NCI-H2081 (cell line): ENCODE data around the gene MICALL2.

Experiments used
- DNase-seq, 2 experiments: peaks; one replicate each; lab custom pipeline; 2025; lab: John Stamatoyannopoulos, UW

Gene MICALL2

DNA sequence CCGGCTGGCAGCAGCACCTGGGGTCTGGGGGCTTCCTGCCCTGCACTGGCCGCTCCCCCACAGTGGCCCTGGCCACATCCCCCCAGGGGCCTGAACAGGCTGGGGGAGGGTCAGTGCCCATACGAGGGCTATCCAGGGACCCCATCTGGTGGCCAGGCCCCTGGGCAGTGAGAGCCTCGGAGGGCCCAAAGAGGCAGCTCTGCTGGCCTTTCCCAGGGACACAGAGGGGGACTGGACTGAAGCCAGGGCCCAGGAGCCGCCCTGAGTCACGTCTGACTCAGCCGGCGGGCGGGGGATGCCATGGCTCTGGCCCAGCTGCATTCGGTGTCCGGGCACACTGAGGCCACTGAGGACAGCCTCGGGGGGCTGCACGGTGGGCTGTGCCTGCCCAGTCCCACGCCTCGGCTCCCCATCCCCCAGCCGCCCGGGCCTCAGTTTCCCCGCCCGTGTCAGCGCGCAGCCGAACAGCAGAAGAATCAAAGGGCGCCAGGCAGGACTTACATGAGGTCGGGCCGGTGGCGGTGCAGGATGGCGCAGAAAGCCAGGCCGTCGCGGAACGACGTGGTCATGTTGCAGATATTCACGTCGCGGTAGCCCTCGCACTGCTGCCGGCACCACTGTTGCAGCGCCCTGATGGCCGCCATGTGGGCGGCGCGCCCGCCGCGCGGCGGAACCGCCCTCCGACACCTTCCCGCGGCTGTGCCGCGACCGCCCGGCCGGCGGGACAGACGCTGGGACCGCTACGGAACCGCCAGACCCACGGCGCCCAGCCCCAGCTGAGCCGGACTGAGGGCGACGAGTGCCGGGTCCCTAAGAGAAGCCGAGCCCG is at the start of gene MICALL2:
MICALL2 (minus strand) TSS at position 788 of the 829 bp plus-strand sequence; CDS start at position 644, 144 bp downstream.
- peak in 1 of 2 experiments; percentile 43 for DNase-seq

DNA sequence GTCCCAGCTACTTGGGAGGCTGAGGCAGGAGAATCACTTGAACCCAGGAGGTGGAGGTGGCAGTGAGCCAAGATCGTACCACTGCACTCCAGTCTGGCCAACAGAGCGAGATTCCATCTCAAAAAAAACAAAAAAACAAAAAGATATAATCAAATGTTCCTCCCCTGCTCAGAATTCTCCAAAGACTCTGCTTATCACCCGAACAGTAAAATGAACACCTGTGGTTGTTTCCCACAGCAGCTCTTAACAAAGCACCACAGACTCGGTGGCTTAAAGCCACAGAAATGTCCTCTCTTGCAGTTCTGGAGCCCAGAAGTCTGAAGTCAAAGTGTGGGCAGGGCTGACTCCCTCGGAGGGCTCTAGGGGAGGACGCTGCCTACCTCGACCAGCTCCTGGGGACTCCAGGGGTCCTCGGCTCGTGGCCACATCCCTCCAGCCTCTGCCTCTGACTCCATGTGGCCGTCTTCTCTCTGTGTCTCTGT is 49.0 kb upstream of the MICALL2 start:
- DNase-seq: no peak

DNA sequence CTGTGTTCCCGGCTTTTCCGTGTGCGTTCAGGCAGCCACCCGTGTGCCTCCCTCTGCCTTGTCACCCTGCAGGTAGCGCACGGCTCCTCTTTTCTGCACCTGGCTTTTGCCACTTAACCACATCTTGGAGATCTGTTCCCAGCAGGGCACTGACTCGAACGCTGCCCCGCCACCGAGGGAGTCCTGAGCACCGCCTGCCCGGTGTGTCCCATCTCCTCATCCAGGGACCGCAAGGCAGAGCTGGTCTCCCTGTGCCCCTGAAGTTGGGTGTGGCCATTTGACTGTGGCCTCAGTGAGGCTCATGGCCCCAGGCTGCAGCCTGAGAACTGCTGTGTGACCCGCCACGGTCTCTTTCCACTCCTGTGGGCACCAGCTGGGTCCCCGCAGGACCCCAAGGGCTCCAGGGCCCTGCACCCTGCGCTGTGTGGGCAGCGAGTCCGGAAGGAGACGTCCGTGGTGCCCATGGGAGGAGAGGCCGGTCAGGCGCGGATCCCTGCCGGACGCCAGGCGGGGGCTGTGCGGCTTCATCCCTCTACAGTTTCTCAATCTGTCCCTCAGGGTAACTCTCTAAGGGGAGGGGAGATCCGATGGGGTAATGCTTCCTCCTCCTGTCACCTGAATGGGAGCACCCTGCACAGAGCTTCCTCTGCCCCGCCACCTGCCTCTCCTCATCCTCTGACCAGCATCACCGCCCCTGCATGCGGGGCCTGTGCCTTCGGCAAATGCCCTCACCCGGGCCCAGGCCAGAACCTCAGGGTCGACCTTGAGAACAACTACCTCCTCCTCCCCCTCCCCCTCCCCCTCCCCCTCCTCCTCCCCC is 46.7 kb upstream of the MICALL2 start:
- DNase-seq: peak in 1 of 2 experiments; percentile 31

DNA sequence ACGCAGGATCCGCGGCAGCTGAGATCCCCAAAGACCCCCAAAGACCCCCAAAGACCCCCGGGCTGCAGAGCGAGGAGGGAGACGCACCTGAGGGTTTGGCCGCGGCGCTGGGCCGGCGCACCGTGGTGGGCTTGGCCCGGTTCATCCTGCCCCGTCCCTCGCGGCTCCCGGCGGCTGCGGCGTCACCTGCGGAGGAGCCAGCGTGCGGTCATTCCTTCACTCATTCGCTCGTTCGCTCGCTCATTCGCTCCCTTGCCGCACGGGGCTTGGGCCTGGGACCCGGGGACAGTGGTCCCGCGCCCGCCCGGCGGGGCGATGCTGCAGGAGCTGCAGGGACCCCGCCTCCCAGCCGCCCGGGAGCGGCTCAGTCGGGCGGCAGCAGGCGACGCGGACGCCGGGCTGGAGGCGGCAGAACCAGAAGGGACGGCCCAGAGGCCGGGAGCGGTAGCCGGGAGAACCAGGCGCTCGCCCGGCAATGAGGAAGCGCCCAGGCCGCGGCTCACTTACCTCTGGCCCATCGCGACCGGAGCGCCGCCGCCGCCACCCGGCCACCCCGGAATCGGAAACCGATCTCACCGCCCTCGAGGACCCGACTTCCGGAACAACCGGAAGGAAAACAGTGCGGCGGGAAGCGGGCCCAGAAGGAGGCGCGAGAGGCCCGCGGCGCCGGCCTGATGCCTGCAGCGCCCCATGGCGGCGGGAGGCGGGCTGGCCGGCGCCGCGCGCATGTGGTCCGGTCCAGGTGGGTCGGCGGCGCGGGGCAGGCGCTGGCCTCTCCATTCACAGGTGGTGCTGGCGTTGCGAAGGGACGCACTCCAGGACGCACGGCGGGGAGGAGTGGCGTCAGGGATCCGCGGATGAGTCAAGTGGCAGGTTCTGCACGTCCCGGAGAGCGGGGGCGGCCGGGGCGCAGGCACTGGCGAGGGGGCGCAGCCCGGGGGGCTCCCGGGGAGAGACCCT is 44.8 kb upstream of the MICALL2 start, which contains the start of gene INTS1:
INTS1 (minus strand) TSS at position 574 of the 960 bp plus-strand sequence; CDS start at position 145, 429 bp downstream.
- peak; percentile 95 to 96 for DNase-seq

DNA sequence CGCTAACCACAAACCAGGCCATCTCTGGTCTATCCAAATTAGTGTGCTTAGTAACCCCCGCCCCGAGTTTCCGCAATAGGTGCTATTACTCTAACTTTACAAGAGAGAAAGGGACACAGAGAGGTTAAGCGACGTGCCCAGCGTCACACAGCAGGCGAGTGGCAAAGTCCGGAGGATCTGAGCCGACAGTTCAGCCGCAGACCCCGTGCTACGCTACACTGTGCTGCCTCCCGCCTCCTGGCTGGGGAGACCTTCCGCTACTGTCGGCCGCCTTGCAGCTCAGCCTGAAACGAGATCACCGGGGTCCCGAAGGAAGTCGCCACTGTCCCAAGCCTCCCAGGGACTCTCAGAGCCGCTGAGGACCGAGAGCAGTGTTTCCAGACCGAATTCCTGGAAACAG is 44.1 kb upstream of the MICALL2 start:
- DNase-seq: no peak

DNA sequence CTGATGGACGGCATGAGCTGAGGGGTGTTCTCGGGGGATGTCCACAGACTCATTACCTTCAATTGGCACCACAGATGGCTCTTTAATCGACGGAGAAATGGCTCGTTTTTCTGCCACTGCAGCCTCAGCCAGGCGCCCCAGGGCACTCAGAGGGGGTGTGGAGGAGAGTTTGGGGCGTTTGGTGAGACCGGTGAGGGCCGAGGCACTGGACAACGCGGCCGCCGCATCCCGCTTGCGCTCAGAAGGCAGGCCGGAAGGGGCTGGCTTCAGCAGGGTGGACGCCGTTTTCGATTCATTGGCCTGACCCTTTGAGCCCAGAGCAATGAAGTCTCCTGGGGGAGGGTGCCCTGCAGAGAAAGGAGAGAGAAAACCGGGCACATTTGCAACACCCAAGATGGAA is 43.6 kb upstream of the MICALL2 start:
- no peak for DNase-seq

DNA sequence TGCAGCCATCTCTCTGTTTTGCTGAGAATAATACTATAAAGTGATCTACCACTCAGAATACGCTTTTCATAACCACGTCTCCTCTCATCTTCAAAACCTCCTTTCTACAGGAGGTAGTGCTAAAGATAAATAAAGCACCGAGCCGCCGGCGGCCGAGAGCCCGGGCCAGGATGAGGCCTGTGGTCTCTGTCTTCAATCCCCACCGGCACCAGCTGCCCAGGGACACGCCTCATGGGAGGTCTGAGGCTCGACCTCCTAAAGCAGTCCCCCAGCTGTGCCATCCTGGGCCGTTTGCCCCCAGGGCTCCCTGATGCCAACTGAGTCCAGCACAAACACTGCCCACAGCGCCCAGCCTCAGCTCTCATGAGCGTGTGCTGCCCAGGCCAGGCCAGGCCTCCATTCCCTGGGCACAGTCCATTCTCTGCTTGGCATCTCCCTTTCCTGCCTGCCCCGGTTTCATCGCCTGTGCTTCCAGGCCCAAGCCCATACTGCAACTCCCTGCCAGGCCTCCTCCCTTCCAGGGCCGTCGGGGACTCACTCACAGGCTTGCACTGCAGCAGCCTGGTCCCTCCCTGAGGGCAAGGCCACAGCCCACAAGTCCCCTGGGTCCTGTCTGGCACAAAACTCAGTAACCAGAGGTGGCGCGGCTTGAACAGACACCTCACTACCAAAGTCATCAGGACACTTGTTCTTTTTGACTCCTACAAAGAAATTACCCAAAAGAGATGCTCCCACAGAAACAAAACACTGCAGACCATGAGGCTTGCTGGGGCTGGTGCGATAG is 42.4 kb upstream of the MICALL2 start:
- DNase-seq: no peak

DNA sequence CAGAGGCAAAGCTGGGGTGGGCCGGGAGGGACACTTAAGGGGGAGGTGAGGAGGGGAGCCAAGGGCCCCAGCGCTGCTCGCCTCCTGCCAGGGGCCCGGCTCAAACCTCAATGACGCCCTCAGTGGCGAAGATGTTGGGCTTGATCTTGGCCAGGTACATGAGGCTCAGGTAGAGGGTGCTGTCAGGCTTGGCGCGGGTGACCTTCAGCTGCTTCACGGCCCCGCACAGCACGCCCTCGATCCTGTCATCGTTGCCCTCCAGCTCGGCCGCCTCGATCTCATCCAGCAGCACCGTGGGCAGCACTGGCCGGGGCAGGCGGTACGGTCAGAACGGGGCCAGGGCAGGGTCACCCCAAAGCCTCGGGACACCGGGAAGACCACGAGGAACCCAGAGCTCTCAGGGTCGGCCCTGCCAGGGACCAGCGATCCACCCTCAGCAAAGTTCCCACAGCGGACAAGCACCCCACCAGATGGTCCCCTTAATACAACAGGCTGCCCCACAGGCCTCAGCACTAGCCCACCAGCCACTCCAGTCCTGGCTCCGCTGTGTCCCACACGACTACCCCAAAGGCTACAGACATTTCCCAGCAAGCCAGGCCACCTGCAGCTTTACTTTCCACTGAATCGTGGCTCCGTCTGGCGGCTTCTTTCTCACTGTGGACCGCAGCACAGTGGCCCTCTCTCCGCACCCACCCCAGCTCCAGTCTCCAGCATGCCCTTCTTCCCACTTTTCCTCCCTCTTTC is 41.0 kb upstream of the MICALL2 start:
- no peak for DNase-seq

DNA sequence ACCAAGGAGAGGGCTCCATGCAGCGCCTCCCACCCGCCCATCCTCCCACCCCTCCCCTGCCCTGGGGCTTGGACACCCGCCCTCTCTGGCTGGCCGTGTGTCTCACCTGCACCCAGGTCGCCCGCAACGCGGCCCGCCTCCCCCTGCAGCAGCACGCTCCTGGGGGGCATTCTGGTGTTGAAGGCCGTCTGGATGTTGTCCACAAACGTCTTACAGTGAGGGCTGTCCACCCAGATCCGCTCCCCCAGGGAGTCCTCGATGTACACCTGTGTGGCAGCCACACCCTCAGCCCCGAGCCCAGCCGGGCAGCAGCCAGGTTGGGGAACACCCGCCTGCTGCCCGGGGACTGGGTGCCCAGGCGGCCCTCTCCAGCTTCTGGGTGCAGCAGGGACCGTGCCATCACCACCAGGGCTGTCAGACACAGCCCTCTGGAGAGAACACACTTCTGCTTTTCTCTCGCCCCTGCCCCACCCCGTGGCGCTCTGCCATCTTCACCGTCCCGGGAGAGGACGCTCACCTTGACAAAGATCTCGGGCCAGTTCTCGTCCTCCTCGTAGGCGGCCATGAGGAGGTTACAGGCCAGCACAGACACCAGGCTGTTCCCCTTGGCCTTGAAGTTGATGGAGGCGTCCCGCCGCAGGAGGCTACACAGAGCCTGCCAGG is 40.2 kb upstream of the MICALL2 start:
- no peak for DNase-seq

DNA sequence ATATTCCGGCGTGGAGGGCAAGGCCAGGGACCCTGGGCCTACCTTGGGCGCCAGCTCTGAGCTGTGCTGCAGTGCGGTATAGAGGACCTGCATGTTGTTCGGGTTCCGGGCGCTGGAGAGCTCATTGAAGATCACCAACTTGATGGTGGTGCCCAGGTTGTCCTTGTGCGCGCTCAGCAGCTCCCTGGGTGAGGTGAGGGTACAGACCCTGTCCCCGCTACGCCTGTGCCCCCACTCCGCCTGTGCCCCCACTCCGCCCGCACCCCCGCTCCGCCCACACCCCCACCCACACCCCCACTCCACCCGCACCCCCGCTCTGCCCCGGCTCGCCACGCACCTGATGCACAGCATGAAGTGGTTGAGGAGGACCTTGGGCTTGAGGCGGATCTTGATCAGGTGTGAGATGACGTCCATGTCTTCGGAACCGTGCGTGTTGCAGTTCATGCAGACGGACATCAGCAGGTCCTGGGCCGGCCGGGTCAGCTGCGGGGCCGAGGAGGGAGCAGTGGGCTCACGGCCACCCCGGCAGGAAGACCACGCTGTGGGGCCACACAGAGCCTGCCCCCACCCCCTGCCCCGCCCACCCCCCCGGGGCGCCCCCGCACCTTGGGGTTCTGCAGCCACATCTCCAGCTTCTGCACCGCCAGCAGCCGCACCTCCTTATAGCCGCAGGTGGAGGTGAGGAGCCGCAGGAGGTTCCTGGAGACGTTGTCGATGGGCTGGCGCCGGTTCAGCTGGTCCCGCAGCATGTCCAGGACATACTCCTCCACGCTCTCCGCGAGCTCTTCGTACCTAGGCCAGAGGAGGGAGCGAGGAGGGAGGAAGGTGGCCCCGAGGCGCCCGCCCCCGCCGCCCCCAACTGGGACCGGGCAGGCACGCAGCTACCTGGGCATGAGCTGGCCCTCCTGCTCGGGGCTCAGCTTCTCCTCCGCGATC is 39.4 kb upstream of the MICALL2 start:
- no peak for DNase-seq

DNA sequence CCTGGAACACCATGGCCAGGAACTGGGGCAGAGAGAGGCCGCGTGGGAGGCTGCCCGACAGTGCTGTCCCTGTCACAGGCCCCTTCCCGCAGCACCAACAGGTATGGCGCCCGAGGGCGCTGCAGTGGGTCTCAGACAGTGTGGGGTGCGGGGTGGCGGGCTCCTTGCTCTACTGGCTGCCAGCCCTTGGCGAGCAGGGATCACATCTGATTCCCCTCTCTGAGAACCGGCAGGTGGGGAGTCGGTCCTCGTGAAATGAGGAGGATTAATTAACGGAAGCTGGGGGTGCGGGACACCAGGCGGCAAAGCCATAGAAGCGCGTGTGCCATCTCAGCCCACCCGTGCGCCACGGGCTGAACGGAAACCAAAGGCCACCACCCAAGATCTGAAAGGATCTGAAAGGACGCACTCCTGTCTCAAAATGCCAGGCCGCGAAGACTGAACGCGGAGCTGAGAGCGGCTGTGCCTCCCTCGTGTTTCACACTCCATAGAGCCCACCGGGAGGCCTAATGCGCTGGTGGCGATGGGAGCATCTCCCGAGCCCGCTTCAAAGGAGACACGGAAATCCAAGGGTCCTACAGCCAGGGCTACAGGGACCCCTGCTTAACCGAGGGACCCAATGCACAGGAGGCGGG is 38.1 kb upstream of the MICALL2 start:
- no peak for DNase-seq

DNA sequence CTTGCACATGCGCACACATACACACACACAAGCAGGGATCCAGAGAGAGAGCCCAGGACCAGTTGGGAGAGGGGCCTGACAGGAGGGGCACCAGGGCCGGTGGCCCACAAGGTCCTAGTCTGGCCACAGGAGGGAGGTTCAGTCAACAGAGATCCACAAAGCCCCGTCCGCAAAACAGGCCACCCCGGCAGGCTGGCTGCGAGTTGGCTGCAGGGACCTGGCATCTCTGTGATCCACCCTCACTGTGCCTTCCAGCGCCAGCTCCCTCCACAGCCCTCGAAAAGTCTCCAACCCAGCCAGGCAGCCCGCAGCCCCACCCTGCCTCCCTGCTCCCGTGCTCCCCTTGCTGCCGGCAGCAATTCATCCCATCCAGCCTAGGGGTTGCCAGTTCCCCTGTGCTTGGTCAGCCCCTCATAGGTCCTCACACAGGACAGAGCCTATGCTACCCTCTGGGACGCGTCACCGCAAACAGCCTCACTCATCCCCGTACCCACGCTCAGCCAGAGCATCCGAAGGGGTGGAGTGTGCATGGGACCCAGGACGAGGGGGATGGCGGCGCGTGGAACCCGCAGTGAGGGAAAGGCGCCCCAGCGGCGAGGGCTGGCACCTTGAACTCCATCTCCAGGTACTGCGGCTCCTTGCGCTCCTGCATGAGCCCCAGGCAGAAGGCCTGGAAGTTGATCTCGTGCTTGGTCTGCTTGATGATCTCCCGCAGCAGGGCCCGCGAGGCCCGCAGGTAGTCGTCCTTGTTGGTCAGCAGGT is 37.4 kb upstream of the MICALL2 start:
- DNase-seq: no peak

DNA sequence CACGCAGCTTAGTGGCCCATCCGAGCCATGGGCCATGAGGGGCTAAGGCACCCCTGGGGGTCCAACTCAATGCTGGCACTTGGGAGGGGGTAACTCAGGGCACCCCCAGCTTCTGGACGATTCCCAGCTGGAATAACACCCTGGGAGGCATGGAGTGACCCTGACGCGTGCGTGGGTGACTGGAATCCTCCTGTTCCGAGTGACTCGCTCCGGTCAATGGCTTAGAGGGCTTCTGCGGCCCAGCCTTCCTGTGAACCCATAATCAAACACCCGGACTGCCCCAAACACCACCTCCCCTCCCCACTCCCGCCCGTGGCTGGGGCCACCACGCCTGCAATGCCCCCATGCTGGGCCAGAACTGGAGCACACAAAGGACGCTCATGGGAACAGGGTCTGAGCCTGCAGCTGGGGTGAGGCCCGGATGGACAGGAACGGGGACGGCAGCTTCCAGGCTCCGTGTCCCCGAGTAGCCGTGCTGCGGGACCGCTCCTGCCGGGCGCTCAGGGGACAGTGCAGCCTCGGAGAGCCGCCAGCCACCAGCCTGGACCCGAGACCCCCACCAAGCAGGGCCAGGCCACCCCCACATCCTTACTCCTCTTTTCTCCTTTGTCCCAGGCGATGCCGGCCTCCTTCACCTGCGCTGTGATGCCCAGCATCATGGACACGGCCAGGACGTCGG is 36.4 kb upstream of the MICALL2 start:
- DNase-seq: no peak

DNA sequence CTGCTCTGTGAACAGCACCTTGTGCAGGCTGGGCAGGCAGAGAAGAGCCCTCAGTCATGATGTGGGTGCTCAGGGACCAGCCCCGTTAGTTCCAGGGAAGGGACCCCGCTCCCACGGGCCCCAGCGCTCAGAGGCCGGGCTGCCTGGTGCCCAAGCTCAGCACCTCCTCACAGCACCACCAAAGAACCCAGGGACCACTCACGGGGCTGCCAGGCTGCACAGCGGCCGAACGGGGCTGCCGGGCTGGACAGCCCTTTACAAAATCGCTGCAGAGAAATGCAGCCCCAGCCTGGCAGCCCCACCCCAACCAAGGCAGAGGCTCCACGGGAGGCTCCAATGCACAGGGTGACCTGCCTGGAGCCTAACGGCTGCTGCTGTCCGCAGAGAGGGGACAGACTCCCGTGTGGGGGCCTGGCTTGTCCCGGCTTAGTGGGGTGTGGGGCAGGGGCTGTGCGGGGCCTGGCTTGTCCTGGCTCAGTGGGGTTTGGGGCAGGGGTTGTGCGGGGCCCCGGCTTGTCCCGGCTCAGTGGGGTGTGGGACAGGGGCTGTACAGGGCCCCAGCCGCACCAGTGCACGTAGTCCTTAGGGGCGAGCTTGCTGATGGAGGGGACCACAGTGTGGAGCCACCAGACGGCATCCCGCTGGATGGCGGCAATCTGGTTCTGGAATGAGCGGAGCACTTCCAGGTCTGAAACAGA is 35.7 kb upstream of the MICALL2 start:
- no peak for DNase-seq

DNA sequence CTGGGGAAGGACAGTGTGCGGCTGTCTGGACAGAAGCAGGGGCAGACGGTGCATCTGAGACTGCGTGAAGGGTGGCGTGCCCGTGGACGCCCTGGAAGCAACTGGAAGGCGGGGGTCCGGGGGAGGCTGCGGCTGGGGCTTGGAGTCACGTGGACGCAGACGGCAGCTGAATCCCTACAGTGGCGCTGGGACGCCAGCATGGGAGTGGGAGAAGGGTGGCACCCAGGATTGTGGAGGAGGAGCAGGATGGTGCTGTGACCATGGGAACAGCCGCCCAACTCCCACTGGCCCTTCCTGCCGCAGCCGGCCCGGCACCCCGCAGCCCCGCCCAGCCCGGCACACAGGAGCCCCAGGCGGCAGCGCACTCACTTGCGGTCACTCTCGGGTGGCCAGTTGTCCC is 35.2 kb upstream of the MICALL2 start:
- DNase-seq: no peak

DNA sequence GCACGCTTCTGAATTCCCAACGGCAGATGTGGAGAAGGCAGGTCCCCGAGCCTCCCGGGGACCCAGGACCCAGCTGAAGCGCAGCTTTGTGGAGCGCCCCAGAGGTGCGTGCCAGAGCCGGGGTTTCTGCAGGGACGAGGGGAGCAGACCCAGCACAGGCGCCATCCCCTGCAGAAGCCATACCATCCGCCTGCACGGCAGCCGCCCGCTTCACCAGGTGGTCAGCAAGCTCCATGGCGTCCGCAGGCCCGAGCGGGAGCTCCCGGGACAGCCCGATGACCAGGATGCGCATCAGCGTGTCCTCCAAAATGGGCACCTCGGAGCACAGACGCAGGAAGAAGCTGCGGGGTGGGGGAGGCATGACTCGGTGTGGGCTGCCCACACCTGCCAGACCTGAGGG is 34.3 kb upstream of the MICALL2 start:
- no peak for DNase-seq
